ENCODE data around the gene IGSF21. TPM values are rescaled to one million over a fixed set of nuclear protein-coding genes. Genes with fewer than 3 reads are reported as not detected.
A peak's percentile ranks its signal among the peaks of the same experiment; 100 is the strongest.

Gene IGSF21
- polyA plus RNA-seq, 12 donors, result 0.09 to 0.70 (median 0.38) TPM; not detected in 3

DNA sequence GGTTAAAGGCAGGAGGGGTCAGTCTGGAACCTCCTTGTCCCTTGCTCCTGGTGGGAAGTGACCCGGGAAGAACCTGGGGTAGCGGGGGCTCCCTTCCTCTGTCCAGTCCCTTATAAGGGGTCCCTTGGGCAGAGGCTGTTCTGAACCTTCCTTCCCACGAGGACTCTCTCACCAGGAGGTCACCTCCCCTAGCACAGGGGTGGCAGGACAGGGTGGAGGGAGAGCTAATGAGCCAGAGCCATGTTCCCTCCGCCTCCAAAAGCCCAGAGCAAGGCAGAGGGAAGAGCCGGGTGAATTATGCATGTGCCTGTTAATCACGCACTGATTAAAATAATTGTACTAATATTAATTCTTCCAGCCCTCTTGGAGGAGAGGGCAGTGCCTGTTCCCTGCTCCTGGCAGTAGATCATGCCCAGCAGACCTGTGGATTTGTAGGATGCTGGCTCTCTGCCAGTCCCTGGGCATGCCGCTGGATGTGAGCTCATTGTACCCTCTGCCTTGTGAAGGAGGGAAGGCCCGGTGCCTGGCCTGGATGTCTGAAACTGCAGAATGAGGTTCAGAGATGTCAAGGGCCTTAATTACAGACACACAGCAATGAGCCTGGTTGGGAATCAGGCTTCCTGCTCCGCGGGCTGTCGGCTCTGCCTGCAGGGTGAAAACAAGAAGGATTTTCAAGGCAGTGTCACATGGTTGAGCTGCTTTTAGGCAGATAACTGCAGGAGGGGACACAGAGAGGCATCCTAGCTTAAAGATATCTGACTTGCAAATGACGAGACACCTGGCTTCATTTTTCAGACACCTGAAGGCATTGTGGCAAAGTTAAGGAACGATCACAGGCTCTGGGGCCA, 68.2 kb downstream of the IGSF21 start:
- DNase-seq, result no peak

DNA sequence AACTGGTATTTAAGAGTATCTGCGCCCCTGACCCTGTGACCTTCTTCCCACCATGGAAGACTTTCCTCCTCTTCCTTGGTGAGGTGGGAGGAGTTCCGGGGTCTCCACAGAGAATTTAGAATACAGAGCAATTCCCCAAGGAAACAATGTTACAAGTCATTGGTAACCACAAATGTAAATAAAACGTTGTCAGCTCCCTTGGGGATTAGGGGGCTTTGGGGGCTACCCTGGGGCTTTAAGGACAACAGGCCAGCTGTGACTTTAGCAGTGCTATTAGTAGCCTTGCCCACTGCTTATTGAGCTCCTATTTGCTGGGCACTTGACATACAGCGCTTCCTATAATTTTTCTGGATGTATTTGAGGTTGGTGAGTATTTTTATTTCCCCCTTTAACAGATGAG, 69.0 kb downstream of the IGSF21 start:
- DNase-seq, result no peak

DNA sequence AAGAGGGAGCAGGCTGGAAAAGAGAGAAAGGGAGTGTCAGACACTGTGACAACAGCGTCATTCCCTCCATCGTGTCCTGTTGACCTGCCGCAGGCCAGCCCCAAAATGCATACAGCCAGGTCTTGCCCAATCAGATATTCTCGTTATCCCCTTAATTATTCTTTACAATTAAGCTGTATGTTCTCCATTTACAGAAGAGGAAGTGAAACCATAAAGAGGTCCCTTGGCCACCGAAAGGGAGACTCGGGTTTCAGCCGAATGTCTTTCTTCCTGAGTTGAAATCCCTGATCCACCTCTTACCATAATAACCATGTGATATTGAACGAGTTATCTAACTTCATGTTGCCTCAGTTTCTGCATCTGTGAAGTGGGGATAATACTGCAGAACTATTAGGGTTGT, 70.5 kb downstream of the IGSF21 start:
- no peak for DNase-seq

DNA sequence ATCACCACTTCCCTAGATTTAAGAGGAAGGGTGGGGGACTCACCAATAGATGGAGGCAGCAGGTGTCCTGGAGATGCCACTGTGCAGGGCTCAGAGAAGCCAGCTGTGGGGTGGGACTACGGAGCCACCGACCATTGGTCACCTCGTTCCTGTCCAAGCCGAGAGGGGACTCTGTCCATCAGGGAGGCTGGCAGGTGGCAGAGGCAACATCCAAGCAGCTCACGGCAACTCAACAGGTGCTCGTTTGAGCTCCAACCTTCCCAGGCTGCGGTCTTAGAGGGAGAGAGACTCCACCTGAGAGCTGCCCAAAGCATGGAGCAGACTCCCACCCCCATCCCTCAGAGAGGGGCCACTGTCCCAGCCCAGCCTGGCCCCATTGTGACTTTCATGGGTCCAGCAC, 71.4 kb downstream of the IGSF21 start:
- DNase-seq, result no peak

DNA sequence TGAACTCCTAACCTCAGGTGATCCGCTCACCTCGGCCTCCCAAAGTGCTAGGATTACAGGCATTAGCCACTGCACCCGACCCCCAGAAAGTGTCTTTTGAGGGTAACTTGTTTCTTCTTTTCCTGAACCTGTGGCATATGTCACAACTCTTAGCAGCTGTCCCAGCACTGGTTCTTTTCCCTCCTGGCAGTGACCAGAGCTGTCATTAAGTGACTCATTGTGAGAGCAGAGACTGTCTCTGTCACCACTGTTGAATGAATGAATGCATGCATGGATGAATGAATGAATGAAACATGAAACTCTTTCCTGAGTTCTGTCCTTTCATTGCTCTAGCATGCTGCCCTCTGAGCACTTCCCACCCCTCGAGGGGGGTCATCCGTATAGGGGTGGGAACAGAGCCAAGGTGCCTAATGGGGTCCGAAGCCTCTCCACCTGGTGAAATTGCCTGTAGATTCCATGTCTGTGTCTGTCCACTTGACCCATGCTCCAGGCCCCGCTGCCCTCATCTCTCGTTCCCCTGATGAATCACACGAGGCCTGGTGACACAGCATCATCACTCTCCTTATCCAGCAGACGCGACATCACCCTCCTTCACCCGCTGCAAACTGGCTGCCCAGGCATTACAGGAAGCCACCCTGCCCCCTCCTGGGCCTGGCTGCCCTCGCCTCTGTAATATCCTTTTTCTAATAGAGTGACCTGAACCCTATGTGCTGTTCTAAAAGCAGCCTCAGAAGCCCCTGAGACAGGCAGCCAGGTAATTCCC, 75.0 kb downstream of the IGSF21 start:
- DNase-seq, result no peak

DNA sequence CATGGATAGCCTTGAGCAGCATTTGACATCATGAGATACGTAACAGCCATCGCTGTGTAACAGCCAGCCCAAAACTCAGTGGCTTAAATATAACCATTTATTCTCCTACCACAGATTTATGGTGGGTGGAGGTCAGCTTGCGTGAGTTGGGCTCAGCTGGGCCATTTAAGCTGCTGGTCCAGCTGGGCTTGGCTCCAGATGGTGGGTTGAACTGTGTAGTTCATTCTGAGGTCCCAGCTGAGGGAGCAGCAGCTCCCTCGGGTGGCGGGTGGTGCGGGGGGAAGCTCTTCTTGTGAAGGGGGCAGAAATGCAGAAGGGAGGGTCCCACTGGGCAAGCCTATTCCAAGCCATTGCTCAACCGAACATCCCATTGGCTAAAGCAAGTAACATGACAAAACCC, 75.9 kb downstream of the IGSF21 start:
- no peak for DNase-seq

DNA sequence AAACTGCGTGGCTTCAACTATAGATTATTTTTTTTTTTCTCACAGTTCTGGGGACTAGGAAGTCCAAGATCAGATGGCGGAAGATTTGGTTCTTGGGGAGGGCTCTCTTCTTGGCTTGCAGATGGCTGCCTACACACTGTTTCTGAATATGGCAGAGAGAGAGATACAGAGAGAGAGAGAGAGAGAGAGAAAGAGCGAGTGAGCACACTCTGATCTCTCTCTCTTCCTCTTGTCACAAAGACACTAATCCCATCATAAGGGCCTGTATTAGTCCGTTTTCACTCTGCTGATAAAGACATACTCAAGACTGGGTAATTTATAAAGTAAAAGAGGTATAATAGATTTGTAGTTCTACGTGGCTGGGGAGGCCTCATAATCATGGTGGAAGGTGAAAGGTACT, 79.5 kb downstream of the IGSF21 start:
- no peak for DNase-seq

DNA sequence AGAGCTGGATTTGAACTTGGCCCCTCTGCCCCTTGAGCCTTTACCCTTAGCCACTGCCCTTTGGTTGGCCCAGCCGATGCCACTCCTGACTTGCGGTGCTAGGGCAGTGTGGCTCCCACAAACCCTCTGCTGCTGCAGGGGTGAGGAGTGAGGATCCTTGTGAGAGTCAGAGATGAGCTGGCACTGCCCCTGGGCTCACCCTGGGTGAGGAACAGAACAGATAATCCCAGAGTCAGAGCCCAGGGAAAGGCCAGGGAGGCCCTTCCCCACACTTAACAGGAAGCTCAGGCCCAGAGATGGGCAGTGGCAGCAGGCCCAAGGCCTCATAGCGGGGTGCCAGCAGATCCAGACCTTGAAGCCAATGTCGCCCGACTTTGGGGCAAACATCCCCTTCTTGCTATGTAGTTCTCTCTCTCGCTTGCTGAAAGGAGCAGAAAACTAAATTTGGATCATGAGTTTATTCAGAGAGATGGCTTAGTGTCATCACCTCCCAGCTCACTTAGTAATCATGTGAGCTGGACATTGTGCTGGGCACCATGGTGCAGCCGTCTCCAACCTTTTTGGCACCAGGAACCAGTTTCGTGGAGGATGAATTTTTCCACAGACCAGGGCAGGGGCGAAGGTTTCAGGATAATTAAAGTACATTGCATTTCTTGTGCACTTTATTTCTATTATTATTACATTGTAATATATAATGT, 81.4 kb downstream of the IGSF21 start:
- no peak for DNase-seq

DNA sequence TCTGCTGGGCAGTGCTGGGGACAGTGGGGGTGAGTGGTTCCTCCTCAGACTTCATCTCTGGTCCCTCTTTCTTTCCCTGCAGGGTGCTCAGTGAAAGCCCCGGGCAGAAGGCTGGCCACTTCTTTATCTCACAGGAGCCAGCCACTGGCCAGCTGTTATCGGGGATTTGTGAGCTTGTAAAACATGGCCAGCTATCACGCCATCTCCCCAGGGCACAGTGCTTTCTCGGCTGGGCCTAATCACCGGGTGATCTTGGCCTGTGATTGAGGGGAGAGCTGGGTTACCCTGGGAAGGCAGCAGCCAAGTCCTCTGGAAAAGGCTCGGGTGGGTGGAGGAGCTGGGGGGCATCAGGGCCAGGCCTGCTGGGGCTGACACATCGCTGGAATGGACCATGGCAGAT, 83.0 kb downstream of the IGSF21 start:
- no peak for DNase-seq

DNA sequence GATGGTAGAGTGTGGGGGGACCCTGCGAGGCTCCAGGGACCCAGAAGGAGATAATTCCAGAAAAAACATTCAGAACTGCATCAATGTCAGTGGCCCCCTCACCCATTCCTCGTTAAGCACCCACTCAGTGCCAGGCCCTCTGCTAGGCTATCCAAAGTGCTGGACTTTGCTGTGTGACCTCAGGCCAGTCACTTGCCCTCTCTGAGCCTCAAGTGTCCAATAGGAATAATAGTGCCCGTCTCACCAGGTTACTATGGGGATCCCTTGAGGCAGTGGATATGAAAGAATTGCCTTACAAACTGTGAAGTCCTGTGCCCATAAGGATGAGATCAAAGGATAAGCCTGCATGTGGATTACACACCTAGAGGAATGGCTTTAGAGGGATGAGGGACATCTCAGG, 83.4 kb downstream of the IGSF21 start:
- no peak for DNase-seq

DNA sequence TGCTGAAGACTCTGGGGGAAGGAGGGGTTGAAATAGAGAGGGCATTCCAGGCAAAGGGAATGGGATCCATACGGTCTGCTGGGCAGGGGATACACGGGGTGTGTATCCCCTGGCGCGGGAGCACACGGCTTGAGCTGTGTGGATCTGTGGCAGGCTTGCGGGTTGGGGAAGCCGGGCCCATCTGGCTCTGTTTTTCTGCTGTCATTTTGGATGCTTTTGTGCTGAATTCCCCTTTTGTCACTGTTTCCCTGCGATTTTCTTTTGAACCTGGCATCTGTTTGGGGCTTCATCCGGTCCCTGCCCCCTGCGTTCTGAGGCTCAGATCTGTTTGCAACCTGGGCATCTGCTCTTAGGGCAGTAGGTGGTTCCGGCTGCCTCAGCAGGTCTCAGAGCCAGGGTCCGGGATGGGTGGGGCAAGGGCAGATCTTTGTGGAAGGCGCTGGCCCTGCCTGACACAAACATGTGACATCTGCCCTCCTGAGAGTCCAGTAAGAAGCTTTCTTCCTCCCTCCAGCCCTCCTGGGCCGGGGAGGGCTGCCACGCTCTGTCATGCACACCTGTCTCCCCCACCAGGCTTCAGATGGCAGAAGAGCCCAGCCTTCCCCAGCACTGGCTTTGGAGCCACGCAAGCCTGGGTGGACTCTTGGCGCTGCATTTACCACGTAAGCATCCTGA, 84.0 kb downstream of the IGSF21 start:
- DNase-seq, result no peak

DNA sequence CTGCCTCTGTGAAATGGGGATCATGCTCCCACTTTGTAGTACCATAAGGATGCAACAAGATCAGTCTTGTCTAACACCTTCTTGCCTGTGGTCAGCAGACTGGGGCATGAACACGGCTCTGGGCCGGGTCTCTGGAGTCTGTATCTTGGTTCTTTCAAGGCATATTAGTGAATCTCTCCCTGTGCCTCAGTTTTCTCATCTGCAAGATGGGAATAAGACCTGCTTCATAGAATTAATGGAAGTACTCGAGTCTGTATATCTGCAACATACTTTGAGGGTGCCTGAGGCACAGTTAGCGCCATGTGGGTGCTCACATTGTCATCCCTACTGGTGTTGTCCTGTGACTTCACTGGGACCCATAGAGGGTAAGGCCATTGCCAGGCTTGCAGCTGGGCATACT, 84.6 kb downstream of the IGSF21 start:
- no peak for DNase-seq

DNA sequence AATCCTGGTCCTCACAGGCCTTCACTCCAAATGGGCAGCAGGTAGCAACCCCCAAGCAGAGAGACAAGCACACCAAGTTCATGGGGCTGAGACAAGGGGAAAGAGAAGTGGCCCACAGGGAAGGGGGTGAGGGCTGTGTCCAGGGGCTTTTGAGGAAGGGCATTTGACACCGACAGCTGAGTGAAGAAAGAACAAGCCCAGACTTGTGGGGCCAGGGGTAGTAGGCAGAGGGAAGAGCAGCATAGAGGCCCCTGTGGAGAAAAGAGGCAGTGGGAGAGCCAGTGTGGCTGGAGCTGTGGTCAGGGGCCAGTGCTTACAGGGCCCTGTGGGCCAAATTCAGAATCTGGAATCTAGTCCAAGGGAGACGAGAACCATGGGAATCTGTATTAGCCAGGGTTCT, 85.4 kb downstream of the IGSF21 start:
- DNase-seq, result no peak

DNA sequence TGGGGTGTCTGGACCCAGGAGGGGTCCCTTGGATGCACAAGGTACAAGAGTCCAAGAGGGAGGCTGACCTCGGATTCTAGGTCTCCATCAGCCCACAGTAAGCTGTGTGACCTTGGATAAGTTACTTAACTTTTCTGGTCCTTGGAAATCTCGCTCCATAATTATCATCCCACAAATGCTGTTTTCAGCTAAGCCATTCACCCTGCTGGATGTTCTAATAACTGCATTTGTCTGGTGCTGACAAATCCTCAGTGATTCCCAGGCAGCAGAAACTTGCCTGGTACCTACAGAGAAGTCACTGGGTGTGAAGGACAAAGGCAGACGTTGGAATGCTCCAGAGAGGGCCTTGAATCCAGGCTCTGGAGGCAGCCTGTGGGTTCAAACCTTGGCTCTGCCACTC, 89.7 kb downstream of the IGSF21 start:
- DNase-seq, result no peak

DNA sequence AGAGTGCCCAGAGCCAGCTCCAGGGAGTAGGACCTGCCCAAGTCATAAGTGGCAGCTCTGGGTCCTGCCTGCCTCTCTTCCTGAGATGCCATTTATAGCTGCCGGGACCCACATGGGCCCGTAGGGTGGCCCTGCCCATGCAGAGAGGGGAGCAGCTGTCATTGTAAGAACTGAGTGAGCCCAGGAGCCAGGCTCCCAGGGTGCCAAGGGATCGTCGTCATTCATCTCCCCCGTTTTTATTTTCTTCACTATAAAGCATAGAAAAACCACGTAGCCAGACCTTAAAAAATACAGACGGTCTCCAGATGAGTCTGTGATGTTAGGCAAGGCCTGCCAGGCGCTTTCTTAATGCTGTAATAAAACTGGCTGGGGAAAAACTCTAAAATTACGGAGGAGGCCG, 90.7 kb downstream of the IGSF21 start:
- peak; percentile 17 for DNase-seq

DNA sequence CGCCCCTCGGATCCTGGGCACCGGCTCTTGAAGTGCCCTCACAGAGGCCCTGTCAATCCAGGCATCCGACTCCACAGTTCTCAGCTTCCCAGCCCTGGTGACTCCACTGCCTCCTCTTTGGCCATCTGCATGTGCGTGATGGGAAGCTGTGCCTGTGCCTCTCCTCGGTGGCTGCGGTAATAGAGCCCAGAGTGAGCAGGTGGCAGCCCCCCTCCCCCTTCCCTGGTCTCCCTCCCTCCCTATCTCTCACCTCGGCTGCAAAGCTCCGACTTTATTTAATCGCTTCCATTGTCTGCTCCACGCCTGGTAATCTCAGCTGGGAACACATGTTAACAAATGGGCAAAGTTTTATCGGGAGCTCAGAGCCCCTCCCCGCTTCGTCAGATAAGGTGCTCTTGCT, 91.9 kb downstream of the IGSF21 start:
- DNase-seq, result no peak

DNA sequence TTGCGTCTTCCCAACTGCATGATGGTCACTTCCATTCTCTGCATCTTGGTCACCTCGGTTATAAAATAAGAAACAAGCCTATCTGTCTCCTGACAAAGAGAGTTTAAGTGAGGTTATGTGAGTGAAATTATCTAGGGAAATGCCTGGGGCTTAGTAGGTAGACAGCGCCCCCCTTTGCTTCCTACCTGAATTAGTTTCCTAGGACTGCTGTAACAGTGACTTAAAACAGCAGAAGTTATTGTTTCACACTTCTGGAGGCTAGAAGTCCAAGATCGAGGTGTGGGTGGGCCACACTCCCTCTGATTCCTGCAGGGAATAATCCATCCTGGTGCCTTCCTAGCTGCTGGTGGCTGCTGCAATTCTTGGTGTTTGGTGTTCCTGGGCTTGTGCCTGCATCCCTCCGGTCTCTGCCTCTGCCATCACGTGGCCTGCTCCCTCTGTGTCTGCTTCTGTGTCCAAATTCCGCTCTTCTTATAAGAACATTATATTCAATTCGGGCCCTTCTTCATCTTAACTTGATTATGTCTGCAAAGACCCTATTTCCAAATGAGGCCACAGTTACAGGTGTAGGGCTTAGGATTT, 92.6 kb downstream of the IGSF21 start:
- no peak for DNase-seq

DNA sequence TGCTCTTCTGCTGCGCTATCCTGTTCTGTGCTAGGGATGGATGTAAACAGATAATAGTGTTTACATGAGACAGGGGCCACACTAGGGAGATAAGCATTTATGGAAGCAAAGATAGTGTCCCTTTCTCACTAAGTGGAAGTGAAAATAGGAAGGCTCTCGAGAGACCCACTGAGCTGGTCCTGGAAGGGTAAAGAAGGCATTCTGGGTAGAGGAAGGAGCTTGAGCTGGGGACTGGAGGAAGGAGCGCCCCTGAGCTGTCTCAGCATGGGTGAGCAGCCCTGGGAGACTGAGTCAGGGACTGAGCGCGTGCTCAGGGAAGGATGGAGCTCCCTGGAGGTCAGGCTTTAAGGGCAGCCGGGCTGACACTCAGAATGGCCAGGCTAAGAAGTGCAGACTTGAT, 93.3 kb downstream of the IGSF21 start:
- no peak for DNase-seq

DNA sequence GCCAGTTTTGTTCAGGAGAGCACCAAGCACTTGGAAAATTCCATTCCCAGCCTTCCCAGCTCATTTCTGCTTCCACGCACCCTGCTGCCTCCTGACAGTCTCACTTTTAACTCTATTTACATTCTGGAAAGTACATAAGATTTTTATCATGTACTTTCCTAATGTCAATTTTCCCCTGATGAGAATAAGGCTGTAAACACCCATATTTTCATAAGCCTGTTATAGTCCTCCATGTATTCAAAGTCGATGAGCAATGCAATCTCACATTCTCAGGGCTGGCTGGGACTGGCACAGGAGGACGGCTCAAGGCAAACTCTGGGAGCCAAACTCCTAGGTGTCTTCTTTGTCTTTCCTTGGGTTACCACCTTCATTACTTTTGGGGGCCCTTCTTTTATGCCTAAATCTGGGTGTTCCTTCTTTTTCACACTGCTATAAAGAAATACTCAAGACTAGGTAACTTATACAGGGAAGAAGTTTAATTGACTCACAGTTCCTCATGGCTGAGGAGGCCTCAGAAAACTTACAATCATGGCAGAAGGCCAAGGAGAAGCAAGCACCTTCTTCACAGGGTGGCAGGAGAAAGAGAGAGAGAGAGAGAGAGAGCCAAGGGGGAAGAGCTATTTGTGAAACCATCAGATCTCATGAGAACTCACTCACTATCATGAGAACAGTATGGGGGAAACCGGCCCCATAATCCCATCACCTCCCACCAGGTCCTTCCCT, 94.6 kb downstream of the IGSF21 start:
- DNase-seq, result no peak

DNA sequence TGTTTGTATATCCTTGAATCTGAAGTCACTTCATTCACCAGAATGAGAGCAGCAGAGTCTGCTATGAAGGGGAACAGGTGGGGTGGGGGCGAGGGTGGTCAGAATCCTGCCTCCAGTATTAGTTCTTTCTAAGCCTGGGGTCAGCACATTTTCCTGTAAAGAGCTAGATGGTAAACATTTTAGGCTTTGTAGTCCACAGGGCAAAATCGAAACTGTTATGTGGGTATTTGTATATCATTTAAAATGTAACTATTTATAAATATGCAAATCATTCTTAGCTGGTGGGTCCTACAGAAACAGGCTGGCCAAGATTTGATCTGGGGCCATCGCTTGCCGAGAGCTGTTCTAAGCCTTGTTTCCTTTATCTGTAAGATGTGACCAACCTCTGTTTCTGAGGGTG, 96.0 kb downstream of the IGSF21 start:
- no peak for DNase-seq

DNA sequence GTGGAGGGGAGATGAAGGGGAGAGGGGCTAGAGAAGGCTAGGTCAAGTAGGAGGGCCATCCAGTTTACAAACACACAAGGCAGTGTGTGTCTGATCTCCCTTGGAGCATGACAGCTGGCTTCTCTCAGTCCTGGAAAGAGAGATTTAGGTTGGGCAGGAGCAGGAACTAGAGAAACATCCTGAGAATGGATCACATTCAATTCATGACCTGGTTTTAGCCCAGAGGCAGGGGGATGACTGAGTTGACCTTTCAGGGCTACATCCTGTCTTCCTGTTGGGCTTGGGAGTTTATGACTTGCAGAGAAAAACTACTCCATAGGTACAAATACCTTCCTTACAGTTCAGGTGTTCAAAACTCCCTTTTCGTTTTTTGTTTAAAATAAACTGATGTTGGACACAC, 97.0 kb downstream of the IGSF21 start:
- DNase-seq, result no peak
